PC-9 (cell line): ENCODE measurements around the gene ZC3H15. TPM values are rescaled to one million over a fixed set of nuclear protein-coding genes. Genes with fewer than 3 reads are reported as not detected.

Experiments used
- BruUV-seq: library from RNA; stranded (reverse); fragments of 400-500 nt; replicated peaks from 2 replicates; lab custom pipeline; 2021; lab: Mats Ljungman, UMichigan
- CTCF ChIA-PET: fragments of 300-600 bp; sonication (Branson Sonifier 250); formaldehyde crosslinking; loops from one replicate; lab custom pipeline; 2022; ENCODE audit warnings: antibody characterized with exemption; lab: Charles Lee
- POLR2A ChIA-PET: fragments of 300-600 bp; sonication (Branson Sonifier 250); formaldehyde crosslinking; loops from one replicate; lab custom pipeline; 2022; ENCODE audit warnings: antibody characterized with exemption; ENCODE audit not compliant: unreplicated experiment; lab: Charles Lee
- DNase-seq, 2 experiments: peaks; one replicate each; pipeline versions ENCODE4 v3.0.0 to v3.0.0-alpha.2; 2015 to 2022; ENCODE audit warnings: mixed read lengths in 1 of 2
- H2AFZ ChIP-seq: fragments of 200-600 bp; sonication (generic); 2 replicates; pipeline ENCODE4 v1.8.1; 2017; ENCODE audit warnings: antibody characterized with exemption
- H3F3A ChIP-seq: fragments of 200-600 bp; sonication (generic); 2 replicates; pipeline ENCODE4 v1.8.1; 2017; ENCODE audit warnings: antibody characterized with exemption, mild to moderate bottlenecking, low read depth; ENCODE audit not compliant: insufficient read depth
- H3K27ac ChIP-seq: fragments of 200-600 bp; sonication (generic); 2 replicates; pipeline ENCODE4 v1.6.1; 2016; ENCODE audit warnings: mixed run types
- H3K27me3 ChIP-seq: fragments of 200-600 bp; sonication (generic); 2 replicates; pipeline ENCODE4 v1.6.1; 2016; ENCODE audit warnings: low read depth, mixed run types; ENCODE audit not compliant: insufficient read depth
- H3K36me3 ChIP-seq: fragments of 200-600 bp; sonication (generic); 2 replicates; pipeline ENCODE4 v1.6.1; 2016; ENCODE audit warnings: low read depth, mixed run types
- H3K4me1 ChIP-seq: fragments of 200-600 bp; sonication (generic); replicated peaks from 2 replicates; pipeline ENCODE4 v1.6.1; 2016; ENCODE audit warnings: mixed run types; ENCODE audit not compliant: insufficient read depth
- H3K4me2 ChIP-seq: fragments of 200-600 bp; sonication (generic); 2 replicates; pipeline ENCODE4 v1.6.1; 2017; ENCODE audit warnings: mixed run types
- H3K4me3 ChIP-seq: fragments of 200-600 bp; sonication (generic); 2 replicates; pipeline ENCODE4 v1.6.1; 2016; ENCODE audit warnings: mixed run types
- H3K79me2 ChIP-seq: fragments of 200-600 bp; sonication (generic); 2 replicates; pipeline ENCODE4 v1.6.1; 2017; ENCODE audit warnings: low read depth, mixed run types
- H3K9me2 ChIP-seq: fragments of 200-600 bp; sonication (generic); 2 replicates; pipeline ENCODE4 v1.8.1; 2017; ENCODE audit warnings: mild to moderate bottlenecking; ENCODE audit not compliant: insufficient read depth
- H3K9me3 ChIP-seq: fragments of 200-600 bp; sonication (generic); 2 replicates; pipeline ENCODE4 v1.8.1; 2016; ENCODE audit warnings: low read depth; ENCODE audit not compliant: insufficient read depth
- H4K20me1 ChIP-seq: fragments of 200-600 bp; sonication (generic); 2 replicates; pipeline ENCODE4 v1.8.1; 2017; ENCODE audit not compliant: insufficient read depth
- EZH2 ChIP-seq: fragments of 200-600 bp; sonication (generic); IDR thresholded peaks from 2 replicates; pipeline ENCODE4 v1.8.0; 2017; ENCODE audit warnings: antibody characterized with exemption, low read depth
- intact Hi-C: fragments of 100-400 bp; cut with micrococcal nuclease; formaldehyde crosslinking; loops from one replicate; pipeline ENCODE4 v1.10.0; 2022; ENCODE audit not compliant: unreplicated experiment
- total RNA-seq: library from RNA; stranded (reverse); gene quantifications from 2 replicates; pipeline ENCODE4 v1.2.3, GENCODE V29; 2021
- TF ChIP-seq, protein P1 (sequence below): fragments of 200-600 bp; sonication (generic); conservative IDR thresholded peaks from 2 replicates; pipeline ENCODE4 v1.6.1; 2017; ENCODE audit warnings: mixed run types, antibody characterized with exemption, mild to moderate bottlenecking, moderate library complexity

Gene ZC3H15
- total RNA-seq, 1 experiment from 2014 or later = 42.5 TPM

- Histone ChIP-seq H3K4me2 (no peak overlapping the region), H3F3A (no peaks in the 10 kb centered on the region), H3K27me3 (no peaks in the 10 kb centered on the region), H3K9me3 (no peaks in the 10 kb centered on the region), H3K27ac (no peak overlapping the region), H2AFZ (no peak overlapping the region), H3K9me2 (no peaks in the 10 kb centered on the region), H4K20me1 (no peaks in the 10 kb centered on the region), H3K36me3 (no peaks in the 10 kb centered on the region), H3K4me3 (no peak overlapping the region), H3K79me2 (no peaks in the 10 kb centered on the region), H3K4me1 (no peaks in the 10 kb centered on the region)
- no TSS peak for BruUV-seq
- intact Hi-C loops = loop anchor here (10.0 kb wide), 1 partner anchor 1251 kb away; no protein-coding TSS in a partner anchor
- no peak for DNase-seq
- ChIA-PET CTCF (no interaction called here), POLR2A (no interaction called here)
- no peak for TF ChIP-seq EZH2
- TF ChIP-seq, protein P1, sequence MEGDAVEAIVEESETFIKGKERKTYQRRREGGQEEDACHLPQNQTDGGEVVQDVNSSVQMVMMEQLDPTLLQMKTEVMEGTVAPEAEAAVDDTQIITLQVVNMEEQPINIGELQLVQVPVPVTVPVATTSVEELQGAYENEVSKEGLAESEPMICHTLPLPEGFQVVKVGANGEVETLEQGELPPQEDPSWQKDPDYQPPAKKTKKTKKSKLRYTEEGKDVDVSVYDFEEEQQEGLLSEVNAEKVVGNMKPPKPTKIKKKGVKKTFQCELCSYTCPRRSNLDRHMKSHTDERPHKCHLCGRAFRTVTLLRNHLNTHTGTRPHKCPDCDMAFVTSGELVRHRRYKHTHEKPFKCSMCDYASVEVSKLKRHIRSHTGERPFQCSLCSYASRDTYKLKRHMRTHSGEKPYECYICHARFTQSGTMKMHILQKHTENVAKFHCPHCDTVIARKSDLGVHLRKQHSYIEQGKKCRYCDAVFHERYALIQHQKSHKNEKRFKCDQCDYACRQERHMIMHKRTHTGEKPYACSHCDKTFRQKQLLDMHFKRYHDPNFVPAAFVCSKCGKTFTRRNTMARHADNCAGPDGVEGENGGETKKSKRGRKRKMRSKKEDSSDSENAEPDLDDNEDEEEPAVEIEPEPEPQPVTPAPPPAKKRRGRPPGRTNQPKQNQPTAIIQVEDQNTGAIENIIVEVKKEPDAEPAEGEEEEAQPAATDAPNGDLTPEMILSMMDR = no peak
Observed at GRCh38 chr2:186455613-186456012, 30.4 kb upstream of the ZC3H15 start.

DNA sequence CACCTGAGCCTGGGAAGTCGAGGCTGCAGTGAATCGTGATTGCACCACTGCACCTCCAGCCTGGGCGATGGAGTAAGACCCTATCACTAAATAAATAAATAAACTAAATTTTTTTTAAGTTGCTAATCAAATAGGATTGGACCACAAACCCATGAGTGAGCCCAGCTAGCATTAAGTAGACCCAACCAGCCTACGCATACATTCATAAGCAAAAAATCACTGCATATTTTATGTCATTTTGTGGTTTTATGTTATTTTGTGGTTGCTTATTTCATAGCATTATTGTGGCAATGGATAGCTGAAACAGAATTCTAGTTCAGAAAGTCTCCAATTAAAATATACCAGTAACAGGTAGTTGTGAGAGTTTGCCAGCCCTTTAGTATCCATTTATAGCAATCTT is 29.1 kb upstream of the ZC3H15 start:
- Histone ChIP-seq H3K79me2 (no peaks in the 10 kb centered on the region), H3K9me2 (no peaks in the 10 kb centered on the region), H3K4me1 (no peaks in the 10 kb centered on the region), H3K9me3 (no peaks in the 10 kb centered on the region), H4K20me1 (no peaks in the 10 kb centered on the region), H3K27ac (no peak overlapping the region), H3K4me2 (no peak overlapping the region), H3K27me3 (no peaks in the 10 kb centered on the region), H2AFZ (no peak overlapping the region), H3F3A (no peaks in the 10 kb centered on the region), H3K4me3 (no peak overlapping the region), H3K36me3 (no peaks in the 10 kb centered on the region)
- ChIA-PET CTCF (no interaction called here), POLR2A (no interaction called here)
- no peak for TF ChIP-seq EZH2
- TF ChIP-seq, protein P1 = no peak
- no TSS peak for BruUV-seq
- DNase-seq = no peak
- intact Hi-C loops = loop anchor here (10.0 kb wide), 1 partner anchor 1252 kb away; no protein-coding TSS in a partner anchor

DNA sequence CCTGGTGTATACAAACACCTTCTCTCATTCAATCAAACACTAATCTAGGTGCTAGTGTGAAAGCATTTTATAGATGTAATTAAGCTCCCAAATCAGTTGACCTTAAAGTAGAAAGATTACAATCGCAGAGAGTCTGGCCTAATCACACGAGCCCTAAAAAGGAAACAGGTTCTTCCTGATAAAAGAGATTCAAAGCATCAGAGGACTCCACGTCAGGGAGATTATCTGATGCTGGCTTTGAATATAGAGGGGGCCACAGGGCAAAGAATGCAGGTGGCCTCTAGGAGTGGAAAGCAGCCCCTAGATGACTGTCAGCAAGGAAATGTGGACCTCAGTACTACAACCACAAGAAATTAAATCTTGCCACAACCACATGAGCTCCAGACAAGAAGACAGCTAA is 28.2 kb upstream of the ZC3H15 start:
- H3K36me3 ChIP-seq = no peaks in the 10 kb centered on the region
- ChIA-PET POLR2A (no interaction called here), CTCF (no interaction called here)
- BruUV-seq = no TSS peak
- no peaks in the 10 kb centered on the region for H3K27me3 ChIP-seq
- intact Hi-C loops = loop anchor here (10.0 kb wide), 1 partner anchor 1253 kb away; no protein-coding TSS in a partner anchor
- no peaks in the 10 kb centered on the region for H3K4me1 ChIP-seq
- H4K20me1 ChIP-seq = no peaks in the 10 kb centered on the region
- no peak for DNase-seq
- H3K4me3 ChIP-seq = no peak overlapping the region
- no peak overlapping the region for H2AFZ ChIP-seq
- H3F3A ChIP-seq = no peaks in the 10 kb centered on the region
- H3K4me2 ChIP-seq = no peak overlapping the region
- H3K9me3 ChIP-seq = no peaks in the 10 kb centered on the region
- H3K79me2 ChIP-seq = no peaks in the 10 kb centered on the region
- no peaks in the 10 kb centered on the region for H3K9me2 ChIP-seq
- no peak for TF ChIP-seq EZH2
- TF ChIP-seq, protein P1 = no peak
- H3K27ac ChIP-seq = no peak overlapping the region
